Stimulated activated CD8-positive, alpha-beta memory T cell treated with anti-CD3 and anti-CD28 coated beads, Interleukin-4, amount 100 ng/mL, for 48 hours (primary cell): ENCODE data around the gene USP20.

Source experiments
- DNase-seq: peaks from one replicate; pipeline ENCODE4 v3.0.0-alpha.2; 2020

Gene USP20

DNA sequence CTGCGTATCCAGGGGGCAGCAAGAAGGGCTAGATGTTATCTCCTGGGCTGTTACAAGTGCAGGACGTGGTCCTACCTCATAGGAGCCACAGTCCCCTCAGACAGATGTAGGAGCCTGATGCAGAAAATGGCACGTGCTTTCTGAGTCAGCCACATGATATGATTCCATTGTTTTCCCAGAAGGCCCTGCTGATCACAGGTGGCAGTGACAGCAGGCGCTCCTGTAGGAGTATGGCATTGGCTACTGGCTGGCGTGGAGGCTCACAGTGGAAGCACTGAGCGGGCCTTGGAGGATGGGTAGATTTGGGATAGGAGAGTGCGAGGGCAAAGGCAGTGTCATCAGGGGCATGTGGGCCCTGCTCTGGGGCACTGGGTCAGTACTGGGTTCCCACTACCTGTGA lies 21.9 kb downstream of the USP20 start:
- no peak for DNase-seq

- DNase-seq, result no peak
These were observed 23.1 kb downstream of the USP20 start for GRCh38 chr9:129858167-129858962.

- peak; percentile 58 for DNase-seq
These were observed 25.6 kb downstream of the USP20 start for GRCh38 chr9:129860653-129861446.

GRCh38 chr9:129861447-129861827 lies 26.2 kb downstream of the USP20 start:
- no peak for DNase-seq

GRCh38 chr9:129863059-129863690 lies 27.9 kb downstream of the USP20 start:
- DNase-seq, result peak; percentile 83

- DNase-seq, result no peak
These were observed 29.9 kb downstream of the USP20 start for GRCh38 chr9:129864991-129865647.

DNA sequence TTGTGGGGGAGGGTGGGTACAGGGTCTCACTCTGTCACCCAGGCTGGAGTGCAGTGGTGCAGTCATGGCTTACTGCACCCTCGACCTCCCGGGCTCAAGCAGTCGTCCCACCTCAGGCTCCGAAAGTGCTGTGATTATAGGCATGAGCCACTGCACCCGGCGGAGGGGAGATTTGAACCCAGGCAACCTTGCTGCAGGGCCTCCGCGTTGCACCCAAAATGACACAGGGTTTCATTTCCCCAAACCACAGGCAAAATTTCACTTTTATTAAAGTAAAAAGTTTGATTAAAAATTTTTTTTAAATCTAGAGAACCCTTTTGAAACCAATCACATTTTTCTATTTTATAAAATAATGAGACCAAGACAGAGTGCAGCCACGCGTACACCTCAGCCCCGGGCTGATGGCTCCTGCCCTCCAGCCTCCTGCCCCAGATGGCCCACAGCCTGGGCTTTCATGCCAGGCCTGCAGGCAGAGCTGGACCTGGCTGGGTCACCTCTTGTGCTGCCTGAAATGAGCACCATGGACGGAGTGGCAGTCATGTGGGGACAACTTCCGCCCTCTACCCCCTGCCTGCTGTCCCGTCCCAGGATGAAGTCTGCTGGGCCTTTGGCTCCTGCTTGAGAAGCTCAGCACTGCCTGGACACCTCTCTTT lies 30.5 kb downstream of the USP20 start:
- no peak for DNase-seq

- DNase-seq, result peak; percentile 49
These were observed 31.3 kb downstream of the USP20 start for GRCh38 chr9:129866394-129867135.

- peak; percentile 69 for DNase-seq
These were observed 32.1 kb downstream of the USP20 start for GRCh38 chr9:129867136-129868022.

GRCh38 chr9:129868023-129868871 lies 33.0 kb downstream of the USP20 start:
- DNase-seq, result no peak

GRCh38 chr9:129868872-129869486 lies 33.7 kb downstream of the USP20 start:
- DNase-seq, result peak; percentile 86

DNA sequence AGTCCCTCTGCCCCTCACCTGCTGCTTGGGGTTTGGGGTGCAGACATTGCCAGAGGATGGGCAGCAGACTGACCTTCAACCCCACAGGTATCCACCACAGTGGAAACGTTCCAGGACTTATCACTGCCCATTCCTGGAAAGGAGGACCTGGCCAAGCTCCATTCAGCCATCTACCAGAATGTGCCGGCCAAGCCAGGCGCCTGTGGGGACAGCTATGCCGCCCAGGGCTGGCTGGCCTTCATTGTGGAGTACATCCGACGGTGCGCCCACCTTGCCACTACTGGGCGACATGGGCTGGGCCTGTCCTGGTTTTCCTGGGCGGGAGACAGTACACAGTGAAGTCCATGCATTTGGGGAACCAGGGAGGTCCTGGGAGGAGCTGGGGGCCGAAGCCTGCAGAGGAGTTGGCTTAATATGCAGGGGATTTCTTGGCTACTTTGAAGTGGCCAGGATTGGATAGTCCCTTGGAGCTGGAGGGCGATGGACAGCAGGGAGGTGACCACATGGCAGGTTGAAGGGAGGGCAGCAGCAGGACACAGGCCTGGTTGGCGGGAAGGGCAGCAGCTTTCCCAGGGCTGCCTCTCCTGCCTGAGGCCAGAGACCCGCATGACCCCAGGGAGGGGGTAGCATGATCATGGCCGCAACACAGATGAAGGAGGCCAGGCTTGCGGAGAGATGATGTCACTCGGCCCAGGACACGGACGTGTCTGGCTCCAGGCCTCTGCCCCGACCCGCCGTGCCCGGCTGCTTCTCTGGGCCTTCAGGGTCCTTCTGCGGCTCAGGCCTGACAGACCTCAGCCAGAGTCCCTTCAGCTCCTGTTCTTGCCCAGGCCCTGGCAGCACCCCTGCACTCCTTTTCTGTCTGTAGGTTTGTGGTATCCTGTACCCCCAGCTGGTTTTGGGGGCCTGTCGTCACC lies 34.6 kb downstream of the USP20 start:
- no peak for DNase-seq

DNA sequence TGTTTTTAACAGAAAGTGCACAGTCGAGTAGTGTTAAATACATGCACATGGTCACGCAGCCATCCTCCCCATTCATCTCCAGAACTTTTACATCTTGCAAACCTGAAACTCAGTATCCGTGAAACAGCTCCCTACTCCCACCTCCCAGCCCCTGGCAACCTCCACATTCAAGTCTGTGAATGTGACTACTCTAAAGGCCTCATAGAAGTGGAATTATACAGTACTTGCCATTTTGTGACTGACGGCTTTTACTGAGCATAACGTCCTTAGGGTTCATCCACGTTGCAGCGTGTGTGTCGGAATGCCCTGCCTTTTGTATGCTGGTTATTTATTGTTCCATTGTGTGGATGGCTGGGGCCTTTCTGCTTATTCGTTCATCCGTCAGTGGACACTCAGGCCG lies 35.8 kb downstream of the USP20 start:
- DNase-seq, result no peak

GRCh38 chr9:129873563-129874190 lies 38.4 kb downstream of the USP20 start:
- DNase-seq, result no peak

- DNase-seq, result no peak
These were observed 39.2 kb downstream of the USP20 start for GRCh38 chr9:129874261-129875101.

DNA sequence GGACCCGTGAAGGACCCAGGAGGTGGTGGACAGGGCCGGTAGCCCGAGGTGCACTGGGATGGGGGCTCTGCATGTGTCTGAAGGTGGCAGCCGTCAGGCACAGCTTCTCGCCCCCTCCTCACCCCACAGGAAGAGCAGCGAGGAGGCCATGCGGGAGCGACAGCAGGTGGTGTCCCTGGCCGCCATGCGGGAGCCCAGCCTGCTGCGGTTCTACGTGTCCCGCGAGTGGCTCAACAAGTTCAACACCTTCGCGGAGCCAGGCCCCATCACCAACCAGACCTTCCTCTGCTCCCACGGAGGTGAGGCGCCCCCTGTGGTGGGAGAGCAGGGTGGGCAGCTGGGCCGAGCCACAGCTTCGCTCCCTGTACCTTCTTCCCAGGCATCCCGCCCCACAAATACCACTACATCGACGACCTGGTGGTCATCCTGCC lies 39.9 kb downstream of the USP20 start:
- DNase-seq, result no peak
